DOHH2 (cell line): ENCODE data around the gene SPSB1.

Experiments
- H3F3A ChIP-seq: fragments of 200-600 bp; sonication (generic), shearing (Covaris generic); 2 replicates; pipeline ENCODE4 v1.6.0; 2016; ENCODE audit warnings: antibody characterized with exemption, mild to moderate bottlenecking; ENCODE audit not compliant: control insufficient read depth, insufficient read depth
- H3K27ac ChIP-seq: fragments of 200-600 bp; sonication (generic); 2 replicates; pipeline ENCODE4 v1.5.1; 2014; ENCODE audit warnings: low read depth, mild to moderate bottlenecking, low read length, moderate library complexity
- H3K27me3 ChIP-seq: fragments of 200-600 bp; sonication (generic); 2 replicates; pipeline ENCODE4 v1.6.1; 2014; ENCODE audit warnings: mild to moderate bottlenecking, low read length, mixed read lengths; ENCODE audit not compliant: control insufficient read depth
- H3K36me3 ChIP-seq: fragments of 200-600 bp; sonication (generic); 2 replicates; pipeline ENCODE4 v1.6.1; 2014; ENCODE audit warnings: mild to moderate bottlenecking, low read length, moderate library complexity, mixed read lengths; ENCODE audit not compliant: control insufficient read depth
- H3K4me1 ChIP-seq: fragments of 200-600 bp; sonication (generic); 2 replicates; pipeline ENCODE4 v1.6.1; 2014; ENCODE audit warnings: mild to moderate bottlenecking, low read length, mixed read lengths; ENCODE audit not compliant: control insufficient read depth
- H3K4me2 ChIP-seq: fragments of 200-600 bp; sonication (generic); 2 replicates; pipeline ENCODE4 v1.6.0; 2014; ENCODE audit warnings: mild to moderate bottlenecking, low read length, moderate library complexity
- H3K4me3 ChIP-seq: fragments of 200-600 bp; sonication (generic); 2 replicates; pipeline ENCODE4 v1.5.1; 2014; ENCODE audit warnings: mild to moderate bottlenecking, low read length, mixed read lengths
- H3K79me2 ChIP-seq: fragments of 200-600 bp; sonication (generic); 2 replicates; pipeline ENCODE4 v1.6.1; 2014; ENCODE audit warnings: mild to moderate bottlenecking, low read length, mixed read lengths; ENCODE audit not compliant: control insufficient read depth
- H3K9me2 ChIP-seq: fragments of 200-600 bp; sonication (generic); replicated peaks from 2 replicates; pipeline ENCODE4 v1.6.1; 2014; ENCODE audit warnings: mild to moderate bottlenecking, low read length, mixed read lengths; ENCODE audit not compliant: control insufficient read depth
- H3K9me3 ChIP-seq: fragments of 200-600 bp; sonication (generic); 2 replicates; pipeline ENCODE4 v1.6.1; 2014; ENCODE audit warnings: antibody characterized with exemption, low read length, mixed read lengths; ENCODE audit not compliant: control insufficient read depth, insufficient read depth
- H4K20me1 ChIP-seq: fragments of 200-600 bp; sonication (generic); 2 replicates; pipeline ENCODE4 v1.6.0; 2014; ENCODE audit warnings: low read depth, mild to moderate bottlenecking, antibody characterized with exemption, low read length, moderate library complexity; ENCODE audit not compliant: control insufficient read depth, insufficient read depth
- EZH2phosphoT487 ChIP-seq: fragments of 200-600 bp; sonication (generic); IDR thresholded peaks from 2 replicates; pipeline ENCODE4 v1.6.1; 2017; ENCODE audit warnings: borderline replicate concordance, mild to moderate bottlenecking, antibody characterized with exemption, low read length, moderate library complexity, mixed read lengths
- TF ChIP-seq, protein P1 (sequence below): fragments of 200-600 bp; sonication (generic); IDR thresholded peaks from one replicate; pipeline ENCODE4 v1.5.1; 2014; ENCODE audit warnings: antibody characterized with exemption, mild to moderate bottlenecking, low read depth, low read length; ENCODE audit not compliant: poor library complexity, severe bottlenecking

SPSB1 gene

DNA sequence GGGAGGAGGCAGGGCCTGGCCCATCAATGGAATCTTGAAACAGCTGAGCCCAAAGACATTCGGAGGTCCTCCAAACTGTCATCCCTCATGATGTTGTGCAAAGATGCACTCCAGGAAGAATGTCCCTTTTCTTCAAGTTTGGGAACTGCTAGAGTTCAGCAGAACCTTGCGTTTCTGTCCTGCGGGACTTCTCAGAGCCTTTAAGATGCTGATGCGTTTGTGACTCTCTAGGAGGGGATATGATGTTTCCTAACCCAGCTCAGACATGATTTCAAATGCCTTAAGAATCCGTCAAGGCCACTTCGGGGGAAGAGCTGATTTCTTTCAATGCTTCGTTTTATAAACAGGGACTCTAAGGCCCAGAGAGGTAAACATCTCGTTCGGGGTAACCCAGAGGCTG is 35.5 kb downstream of the SPSB1 start:
- peaks cover 5% of the 10 kb centered on the region for H3K79me2 ChIP-seq
- H3K27me3 ChIP-seq, result no peaks in the 10 kb centered on the region
- peaks cover 8% of the 10 kb centered on the region; the same call in 1 of the 2 replicates for H4K20me1 ChIP-seq
- H3K4me2 ChIP-seq, result no peak overlapping the region
- no peak overlapping the region for H3K27ac ChIP-seq
- TF ChIP-seq EZH2phosphoT487, result no peak
- TF ChIP-seq, protein P1, sequence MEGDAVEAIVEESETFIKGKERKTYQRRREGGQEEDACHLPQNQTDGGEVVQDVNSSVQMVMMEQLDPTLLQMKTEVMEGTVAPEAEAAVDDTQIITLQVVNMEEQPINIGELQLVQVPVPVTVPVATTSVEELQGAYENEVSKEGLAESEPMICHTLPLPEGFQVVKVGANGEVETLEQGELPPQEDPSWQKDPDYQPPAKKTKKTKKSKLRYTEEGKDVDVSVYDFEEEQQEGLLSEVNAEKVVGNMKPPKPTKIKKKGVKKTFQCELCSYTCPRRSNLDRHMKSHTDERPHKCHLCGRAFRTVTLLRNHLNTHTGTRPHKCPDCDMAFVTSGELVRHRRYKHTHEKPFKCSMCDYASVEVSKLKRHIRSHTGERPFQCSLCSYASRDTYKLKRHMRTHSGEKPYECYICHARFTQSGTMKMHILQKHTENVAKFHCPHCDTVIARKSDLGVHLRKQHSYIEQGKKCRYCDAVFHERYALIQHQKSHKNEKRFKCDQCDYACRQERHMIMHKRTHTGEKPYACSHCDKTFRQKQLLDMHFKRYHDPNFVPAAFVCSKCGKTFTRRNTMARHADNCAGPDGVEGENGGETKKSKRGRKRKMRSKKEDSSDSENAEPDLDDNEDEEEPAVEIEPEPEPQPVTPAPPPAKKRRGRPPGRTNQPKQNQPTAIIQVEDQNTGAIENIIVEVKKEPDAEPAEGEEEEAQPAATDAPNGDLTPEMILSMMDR, result no peak
- no peaks in the 10 kb centered on the region for H3K9me2 ChIP-seq
- no peaks in the 10 kb centered on the region for H3K36me3 ChIP-seq
- no peak overlapping the region for H3K4me3 ChIP-seq
- H3F3A ChIP-seq, result no peaks in the 10 kb centered on the region
- H3K9me3 ChIP-seq, result no peaks in the 10 kb centered on the region
- H3K4me1 ChIP-seq, result no peaks in the 10 kb centered on the region

DNA sequence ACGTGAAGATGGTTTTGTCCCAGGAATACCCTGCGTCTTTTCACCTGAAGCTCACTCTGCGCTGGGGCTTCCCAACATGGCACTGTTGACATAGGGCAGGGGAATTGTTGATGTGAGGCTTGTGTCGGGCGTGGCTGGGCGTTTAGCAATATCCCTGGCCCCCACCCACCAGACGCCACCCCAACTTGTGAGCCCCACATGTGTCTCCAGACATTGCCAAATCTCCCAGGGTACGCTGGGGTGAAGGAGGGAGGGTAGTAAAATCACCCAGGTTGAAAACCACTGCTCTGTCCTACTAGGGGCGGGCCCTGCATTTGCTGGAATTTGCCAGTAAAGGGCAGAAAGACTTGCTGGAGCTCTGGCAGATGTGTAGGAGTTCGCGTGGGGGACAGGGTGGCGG is 36.0 kb downstream of the SPSB1 start:
- Histone ChIP-seq H3K27ac (no peak overlapping the region), H3K4me1 (no peaks in the 10 kb centered on the region), H3K9me2 (no peaks in the 10 kb centered on the region), H4K20me1 (0 out of 2 replicates have a peak, but pooled peaks cover 4% of the 10 kb centered on the region), H3F3A (no peaks in the 10 kb centered on the region), H3K4me2 (no peak overlapping the region), H3K4me3 (no peak overlapping the region), H3K27me3 (no peaks in the 10 kb centered on the region), H3K36me3 (no peaks in the 10 kb centered on the region), H3K79me2 (no peaks in the 10 kb centered on the region; the same call in none of the 2 replicates), H3K9me3 (no peaks in the 10 kb centered on the region)
- no peak for TF ChIP-seq EZH2phosphoT487
- TF ChIP-seq, protein P1, result no peak

DNA sequence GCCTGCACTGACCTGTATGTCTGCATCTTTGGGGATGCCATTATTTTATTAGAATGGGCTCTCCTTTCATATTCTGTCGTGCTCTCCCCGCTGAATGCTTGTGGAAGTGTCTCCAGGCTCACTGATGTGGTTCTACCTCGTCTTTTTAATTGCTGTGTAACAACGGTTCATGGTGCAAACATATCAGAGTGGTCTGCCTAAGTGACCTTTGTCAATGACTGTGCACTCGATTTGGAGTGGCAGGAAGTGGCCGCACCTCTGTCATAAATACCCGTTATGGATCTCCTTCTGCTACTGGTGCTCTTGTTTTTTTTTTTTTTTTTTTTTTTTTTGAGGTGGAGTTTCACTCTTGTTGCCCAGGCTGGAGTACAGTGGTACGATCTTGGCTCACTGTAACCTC is 38.3 kb downstream of the SPSB1 start:
- H3K27me3 ChIP-seq, result no peaks in the 10 kb centered on the region
- no peak for TF ChIP-seq EZH2phosphoT487
- TF ChIP-seq, protein P1, result no peak
- H3K79me2 ChIP-seq, result no peaks in the 10 kb centered on the region; the same call in 1 of the 2 replicates
- no peak overlapping the region for H3K27ac ChIP-seq
- no peak overlapping the region for H3K4me2 ChIP-seq
- no peak overlapping the region for H3K4me3 ChIP-seq
- H4K20me1 ChIP-seq, result 0 out of 2 replicates have a peak, but pooled peaks cover 4% of the 10 kb centered on the region
- H3K9me2 ChIP-seq, result no peaks in the 10 kb centered on the region
- no peaks in the 10 kb centered on the region for H3F3A ChIP-seq
- no peaks in the 10 kb centered on the region for H3K36me3 ChIP-seq
- H3K9me3 ChIP-seq, result no peaks in the 10 kb centered on the region
- no peaks in the 10 kb centered on the region for H3K4me1 ChIP-seq
